Measurements from ENCODE around the gene NEDD8. TPM values are rescaled to one million over a fixed set of nuclear protein-coding genes. Genes with fewer than 3 reads are reported as not detected.

Gene NEDD8
- total and polyA plus RNA-seq, 2 experiments from 2014 or later, result 264 to 492 TPM

GRCh38 chr14:24255438-24255837 lies 23.3 kb upstream of the NEDD8 start:
- no peak for DNase-seq (ENCODE audit: low read depth in 1 of 2, low spot score in 1 of 2)
- Histone ChIP-seq H3K27me3 (no peaks in the 10 kb centered on the region), H3K9me3 (ENCODE audit: low read depth) (no peaks in the 10 kb centered on the region), H3K36me3 (no peaks in the 10 kb centered on the region), H3K4me3 (no peak overlapping the region), H3K4me1 (ENCODE audit: low read depth) (peaks cover 18% of the 10 kb centered on the region), H3K27ac (no peak overlapping the region)
- TF ChIP-seq CTCF (IDR thresholded peaks at IDR 0.05; ENCODE audit: low read depth, low read length), result no peak

- Histone ChIP-seq H3K27me3 (no peaks in the 10 kb centered on the region), H3K4me1 (ENCODE audit: low read depth) (peaks cover 18% of the 10 kb centered on the region), H3K36me3 (no peaks in the 10 kb centered on the region), H3K9me3 (ENCODE audit: low read depth) (no peaks in the 10 kb centered on the region), H3K4me3 (no peak overlapping the region), H3K27ac (no peak overlapping the region)
- DNase-seq (ENCODE audit: low read depth in 1 of 2, low spot score in 1 of 2), result no peak
- no peak for TF ChIP-seq CTCF (IDR thresholded peaks at IDR 0.05; ENCODE audit: low read depth, low read length)
Observed at GRCh38 chr14:24254630-24255392, 22.6 kb upstream of the NEDD8 start.

GRCh38 chr14:24253936-24254335 lies 21.8 kb upstream of the NEDD8 start:
- H3K27ac ChIP-seq, result no peak overlapping the region
- H3K4me3 ChIP-seq, result no peak overlapping the region
- no peaks in the 10 kb centered on the region for H3K9me3 ChIP-seq (ENCODE audit: low read depth)
- peaks cover 18% of the 10 kb centered on the region for H3K4me1 ChIP-seq (ENCODE audit: low read depth)
- H3K36me3 ChIP-seq, result no peaks in the 10 kb centered on the region
- no peak for TF ChIP-seq CTCF (IDR thresholded peaks at IDR 0.05; ENCODE audit: low read depth, low read length)
- H3K27me3 ChIP-seq, result no peaks in the 10 kb centered on the region
- DNase-seq (ENCODE audit: low read depth in 1 of 2, low spot score in 1 of 2), result no peak

DNA sequence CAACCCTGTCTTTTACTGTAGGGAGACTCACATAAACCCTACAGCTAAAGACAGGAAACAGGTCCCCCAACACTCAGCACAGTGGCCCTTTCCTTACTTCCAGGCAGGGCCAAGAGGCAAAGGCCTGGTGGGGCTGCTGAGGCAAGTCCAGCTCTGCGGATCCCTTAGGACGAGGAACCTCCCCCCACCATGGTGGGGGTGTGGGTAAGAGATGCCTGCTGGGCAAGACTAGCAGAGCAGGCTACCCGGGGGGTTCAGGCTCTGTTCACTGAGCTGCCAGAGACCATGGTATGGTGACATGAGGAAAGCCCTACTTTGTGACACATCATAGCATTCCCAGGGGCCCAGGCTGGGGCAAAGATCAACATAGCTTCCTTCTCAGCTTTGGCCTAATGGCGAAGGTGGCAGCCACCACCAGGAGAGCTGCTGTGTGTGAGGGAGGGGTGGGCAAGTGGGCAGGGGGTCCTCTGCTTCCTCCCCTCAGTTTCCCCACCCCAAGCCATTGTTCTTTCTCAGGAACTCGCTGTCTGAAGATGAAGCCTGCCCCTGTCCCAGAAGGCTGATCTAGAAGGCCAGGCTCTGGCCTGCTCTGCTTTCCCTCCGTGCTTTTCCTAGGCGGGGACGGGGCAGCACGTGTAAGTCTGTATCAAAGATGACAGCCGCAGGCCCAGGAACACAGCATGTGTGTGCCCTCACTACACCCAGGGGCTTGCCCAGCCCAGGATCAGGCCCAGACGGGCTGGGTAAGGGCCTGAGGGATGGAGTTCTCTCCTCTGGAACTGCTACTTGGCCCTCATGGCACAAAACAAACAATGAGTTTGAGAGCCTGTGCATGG lies 20.3 kb upstream of the NEDD8 start:
- no peak overlapping the region for H3K4me3 ChIP-seq
- no peak for DNase-seq (ENCODE audit: low read depth in 1 of 2, low spot score in 1 of 2)
- no peak for TF ChIP-seq CTCF (IDR thresholded peaks at IDR 0.05; ENCODE audit: low read depth, low read length)
- H3K9me3 ChIP-seq (ENCODE audit: low read depth), result no peaks in the 10 kb centered on the region
- no peaks in the 10 kb centered on the region for H3K27me3 ChIP-seq
- H3K27ac ChIP-seq, result no peak overlapping the region
- peaks cover 12% of the 10 kb centered on the region for H3K4me1 ChIP-seq (ENCODE audit: low read depth)
- no peaks in the 10 kb centered on the region for H3K36me3 ChIP-seq

- H3K36me3 ChIP-seq, result no peaks in the 10 kb centered on the region
- H3K27me3 ChIP-seq, result no peaks in the 10 kb centered on the region
- no peaks in the 10 kb centered on the region for H3K9me3 ChIP-seq (ENCODE audit: low read depth)
- no peak overlapping the region for H3K27ac ChIP-seq
- H3K4me3 ChIP-seq, result no peak overlapping the region
- peak in 1 of 2 donors; percentile 23 for DNase-seq (ENCODE audit: low read depth in 1 of 2, low spot score in 1 of 2)
- peaks cover 6% of the 10 kb centered on the region for H3K4me1 ChIP-seq (ENCODE audit: low read depth)
- TF ChIP-seq CTCF (IDR thresholded peaks at IDR 0.05; ENCODE audit: low read depth, low read length), result peak; percentile 11
Observed at GRCh38 chr14:24251880-24252288, 19.7 kb upstream of the NEDD8 start.
